Body of pancreas (tissue), 4 donors: Measurements from ENCODE around the gene CMBL.

Experiments used
- CTCF ChIP-seq, 7 experiments: fragments of 450-650 bp in 4 of 7; fragments of 200-600 bp in 3 of 7; sonication (generic) in 3 of 7; IDR thresholded peaks; one replicate each; pipeline ENCODE4 v1.5.1; 2016 to 2019; ENCODE audit warnings: antibody characterized with exemption in 7 of 7
- POLR2A ChIP-seq, 3 donors: fragments of 450-650 bp; IDR thresholded peaks; one replicate each; pipeline ENCODE4 v1.6.1; 2016; ENCODE audit warnings: antibody characterized with exemption in 3 of 3, mild to moderate bottlenecking in 2 of 3

GRCh38 chr5:10233505-10233904 is 74.2 kb downstream of the CMBL start:
- TF ChIP-seq POLR2A (IDR thresholded peaks at IDR 0.05) (no peak), CTCF (IDR thresholded peaks at IDR 0.05) (peak in 2 of 7 experiments; percentile 14 to 18)
